Spleen (tissue), 7 donors: Measurements from ENCODE around the gene DGKH.

Source experiments
- POLR2A ChIP-seq, 3 donors: fragments of 450-650 bp; IDR thresholded peaks; one replicate each; pipeline ENCODE4 v1.5.1; 2017; ENCODE audit warnings: antibody characterized with exemption in 3 of 3, mild to moderate bottlenecking in 1 of 3
- POLR2AphosphoS5 ChIP-seq, 3 donors: sonication (generic); formaldehyde crosslinking; IDR thresholded peaks; one replicate each; pipeline ENCODE4 v1.5.1; 2017; ENCODE audit warnings: antibody characterized with exemption in 3 of 3
- TF ChIP-seq, protein P1 (sequence below), 11 experiments: fragments of 200-600 bp in 7 of 11; fragments of 450-650 bp in 4 of 11; sonication (generic) in 4 of 11; IDR thresholded peaks in 8 of 11; conservative IDR thresholded peaks in 3 of 11; 1 replicate in 7 of 11; 2 replicates in 4 of 11; pipeline versions ENCODE4 v1.4.0 to v1.8.0; 2016 to 2021; ENCODE audit warnings: antibody characterized with exemption in 11 of 11, inconsistent platforms in 4 of 11, mild to moderate bottlenecking in 1 of 11
- donor health status: DM: no; HTN: no; CAD: no; lungs with moderate emphysema.
- donor health status: DM: no; HTN: no; CAD: no.
- donor health status: DM: no; HTN: no; CAD: no.

DNA sequence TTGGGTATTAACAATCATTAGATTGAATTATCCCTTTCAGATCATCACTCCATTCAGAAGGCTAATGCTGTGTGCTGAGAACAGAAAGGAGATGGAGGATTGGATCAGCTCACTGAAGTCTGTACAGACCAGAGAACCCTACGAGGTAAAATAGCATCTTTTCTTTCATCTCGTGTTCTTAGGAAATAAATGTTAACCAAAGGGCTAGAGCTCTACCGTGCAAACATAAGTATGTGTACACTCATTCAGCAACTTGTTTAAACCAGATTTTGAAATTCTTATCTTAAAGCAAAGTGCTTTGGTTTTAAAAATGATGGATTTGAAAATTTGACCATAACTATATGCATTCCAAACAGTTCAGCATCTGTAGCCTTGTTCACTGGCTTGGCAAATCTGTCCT lies 106.8 kb downstream of the DGKH start:
- TF ChIP-seq, protein P1, sequence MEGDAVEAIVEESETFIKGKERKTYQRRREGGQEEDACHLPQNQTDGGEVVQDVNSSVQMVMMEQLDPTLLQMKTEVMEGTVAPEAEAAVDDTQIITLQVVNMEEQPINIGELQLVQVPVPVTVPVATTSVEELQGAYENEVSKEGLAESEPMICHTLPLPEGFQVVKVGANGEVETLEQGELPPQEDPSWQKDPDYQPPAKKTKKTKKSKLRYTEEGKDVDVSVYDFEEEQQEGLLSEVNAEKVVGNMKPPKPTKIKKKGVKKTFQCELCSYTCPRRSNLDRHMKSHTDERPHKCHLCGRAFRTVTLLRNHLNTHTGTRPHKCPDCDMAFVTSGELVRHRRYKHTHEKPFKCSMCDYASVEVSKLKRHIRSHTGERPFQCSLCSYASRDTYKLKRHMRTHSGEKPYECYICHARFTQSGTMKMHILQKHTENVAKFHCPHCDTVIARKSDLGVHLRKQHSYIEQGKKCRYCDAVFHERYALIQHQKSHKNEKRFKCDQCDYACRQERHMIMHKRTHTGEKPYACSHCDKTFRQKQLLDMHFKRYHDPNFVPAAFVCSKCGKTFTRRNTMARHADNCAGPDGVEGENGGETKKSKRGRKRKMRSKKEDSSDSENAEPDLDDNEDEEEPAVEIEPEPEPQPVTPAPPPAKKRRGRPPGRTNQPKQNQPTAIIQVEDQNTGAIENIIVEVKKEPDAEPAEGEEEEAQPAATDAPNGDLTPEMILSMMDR (IDR thresholded peaks at IDR 0.05 in 8 of 11, conservative IDR thresholded peaks at IDR 0.05 in 3 of 11), result no peak
- TF ChIP-seq POLR2A (IDR thresholded peaks at IDR 0.05), result no peak
- no peak for TF ChIP-seq POLR2AphosphoS5 (IDR thresholded peaks at IDR 0.05)
